GM12864 (cell line): ENCODE data around the gene RAB3IP.

Experiments used
- DNase-seq: peaks from one replicate; pipeline ENCODE4 v3.0.0-alpha.2; 2011; ENCODE audit warnings: low read depth
- H3K4me3 ChIP-seq: 2 replicates; pipeline ENCODE4 v1.5.1; 2011; ENCODE audit warnings: mild to moderate bottlenecking, low read depth, low read length, control low read depth
- TF ChIP-seq, protein P1 (sequence below): IDR thresholded peaks from 2 replicates; pipeline ENCODE4 v1.5.1; 2011; ENCODE audit warnings: low read depth, mild to moderate bottlenecking, moderate library complexity, low read length, control low read depth, inconsistent platforms; ENCODE audit errors: missing control alignments

The RAB3IP gene

DNA sequence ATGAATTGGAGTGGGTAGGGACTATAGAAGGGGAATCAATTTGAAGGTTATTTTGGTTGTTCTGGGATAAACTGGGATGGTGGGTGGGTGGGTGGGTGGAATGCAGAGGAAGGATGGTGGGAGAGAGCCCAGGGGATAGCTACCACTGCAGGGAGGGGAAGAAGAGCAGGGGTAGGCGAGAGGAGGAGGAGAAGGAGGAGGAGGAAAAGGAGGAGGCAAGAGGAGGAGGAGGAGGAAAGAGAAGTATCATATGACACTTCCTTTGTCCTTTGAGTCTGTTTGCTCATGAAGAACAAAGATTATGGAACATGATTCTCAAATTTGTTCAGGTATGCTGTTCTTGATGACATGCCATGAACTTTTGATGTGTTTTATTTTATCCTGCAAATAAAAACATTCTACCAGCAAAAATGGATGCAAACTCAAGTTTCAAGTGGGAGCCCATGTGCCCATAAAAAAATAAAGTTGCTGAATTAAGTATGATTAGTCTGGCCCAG lies 35.5 kb upstream of the RAB3IP start:
- TF ChIP-seq, protein P1, sequence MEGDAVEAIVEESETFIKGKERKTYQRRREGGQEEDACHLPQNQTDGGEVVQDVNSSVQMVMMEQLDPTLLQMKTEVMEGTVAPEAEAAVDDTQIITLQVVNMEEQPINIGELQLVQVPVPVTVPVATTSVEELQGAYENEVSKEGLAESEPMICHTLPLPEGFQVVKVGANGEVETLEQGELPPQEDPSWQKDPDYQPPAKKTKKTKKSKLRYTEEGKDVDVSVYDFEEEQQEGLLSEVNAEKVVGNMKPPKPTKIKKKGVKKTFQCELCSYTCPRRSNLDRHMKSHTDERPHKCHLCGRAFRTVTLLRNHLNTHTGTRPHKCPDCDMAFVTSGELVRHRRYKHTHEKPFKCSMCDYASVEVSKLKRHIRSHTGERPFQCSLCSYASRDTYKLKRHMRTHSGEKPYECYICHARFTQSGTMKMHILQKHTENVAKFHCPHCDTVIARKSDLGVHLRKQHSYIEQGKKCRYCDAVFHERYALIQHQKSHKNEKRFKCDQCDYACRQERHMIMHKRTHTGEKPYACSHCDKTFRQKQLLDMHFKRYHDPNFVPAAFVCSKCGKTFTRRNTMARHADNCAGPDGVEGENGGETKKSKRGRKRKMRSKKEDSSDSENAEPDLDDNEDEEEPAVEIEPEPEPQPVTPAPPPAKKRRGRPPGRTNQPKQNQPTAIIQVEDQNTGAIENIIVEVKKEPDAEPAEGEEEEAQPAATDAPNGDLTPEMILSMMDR, result no peak
- DNase-seq, result no peak
- no peak overlapping the region for H3K4me3 ChIP-seq

DNA sequence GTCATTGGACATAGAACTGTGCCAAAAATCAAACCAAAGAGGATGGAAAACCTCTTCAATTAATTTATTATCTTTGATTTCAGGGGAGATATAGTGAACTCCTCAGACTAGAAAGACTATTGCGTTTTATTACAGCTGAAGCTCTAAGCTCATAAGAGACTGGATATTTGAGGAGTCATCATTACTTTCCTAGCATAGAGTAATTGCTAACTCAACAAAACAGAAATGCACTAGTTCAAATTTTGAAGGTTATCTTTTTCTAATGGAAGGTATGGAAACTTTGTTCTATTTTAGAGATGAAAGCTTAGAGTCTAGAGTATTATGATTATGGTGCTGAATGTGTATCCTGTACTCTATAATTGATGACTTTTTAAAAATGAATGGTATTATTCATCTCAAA lies 34.3 kb upstream of the RAB3IP start:
- TF ChIP-seq, protein P1, result no peak
- H3K4me3 ChIP-seq, result no peak overlapping the region
- no peak for DNase-seq

DNA sequence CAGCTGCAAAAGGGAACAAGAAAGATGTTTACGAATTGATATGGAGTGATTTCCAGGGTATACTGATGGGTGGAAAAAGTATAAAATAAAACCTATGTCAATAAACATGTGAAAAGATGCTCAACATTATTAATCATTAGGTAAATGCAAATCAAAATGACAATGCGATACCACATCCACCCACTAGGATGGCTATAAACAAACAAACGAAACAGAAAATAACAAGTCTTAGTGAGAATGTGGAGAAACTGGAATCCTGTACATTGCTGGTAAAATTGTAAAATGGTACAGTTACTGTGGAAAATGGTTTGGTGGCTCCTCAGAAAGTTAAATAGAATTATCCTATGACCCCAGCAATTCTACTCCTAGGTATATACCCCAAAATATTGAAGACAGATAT lies 30.0 kb upstream of the RAB3IP start:
- no peak for DNase-seq
- TF ChIP-seq, protein P1, result peak; percentile 32
- H3K4me3 ChIP-seq, result no peak overlapping the region

DNA sequence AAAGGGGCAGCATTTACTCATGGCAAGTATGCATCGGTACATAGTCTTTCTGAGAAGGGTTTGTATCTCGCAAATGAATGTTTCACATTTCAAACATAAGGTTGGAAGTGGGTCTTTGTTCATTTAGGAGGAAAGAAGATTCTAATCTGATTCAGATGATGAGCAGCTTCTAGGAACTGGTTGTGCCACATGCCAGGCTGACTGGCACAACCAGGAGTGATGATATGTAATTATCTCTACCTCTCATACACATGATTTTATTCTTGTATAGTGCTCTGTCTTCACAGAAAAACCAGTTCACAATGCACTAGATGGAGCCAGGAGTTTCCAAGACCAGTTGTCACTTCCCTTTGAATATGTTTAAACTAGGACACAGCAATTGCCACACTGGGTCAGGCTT lies 25.8 kb upstream of the RAB3IP start:
- no peak for DNase-seq
- TF ChIP-seq, protein P1, result no peak
- no peak overlapping the region for H3K4me3 ChIP-seq

DNA sequence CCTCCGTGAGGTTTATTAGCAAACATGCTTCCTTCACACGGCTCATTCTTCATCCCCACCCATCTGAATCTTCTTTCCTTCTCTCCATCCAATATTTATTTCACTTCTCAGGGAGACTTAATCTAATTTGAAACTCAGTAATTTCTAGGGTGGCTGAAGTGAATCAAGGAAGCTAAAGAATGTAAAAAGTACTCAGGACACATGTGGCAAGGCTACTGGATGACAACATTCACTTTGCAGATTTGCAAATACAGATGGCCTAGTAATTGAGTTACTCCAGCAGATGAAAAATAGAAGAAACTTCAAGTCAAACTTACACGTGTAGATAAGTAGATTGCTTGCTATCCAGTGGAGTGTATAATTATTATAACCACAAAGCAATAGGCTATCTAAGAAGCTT lies 24.1 kb upstream of the RAB3IP start:
- TF ChIP-seq, protein P1, result no peak
- DNase-seq, result no peak
- no peak overlapping the region for H3K4me3 ChIP-seq

DNA sequence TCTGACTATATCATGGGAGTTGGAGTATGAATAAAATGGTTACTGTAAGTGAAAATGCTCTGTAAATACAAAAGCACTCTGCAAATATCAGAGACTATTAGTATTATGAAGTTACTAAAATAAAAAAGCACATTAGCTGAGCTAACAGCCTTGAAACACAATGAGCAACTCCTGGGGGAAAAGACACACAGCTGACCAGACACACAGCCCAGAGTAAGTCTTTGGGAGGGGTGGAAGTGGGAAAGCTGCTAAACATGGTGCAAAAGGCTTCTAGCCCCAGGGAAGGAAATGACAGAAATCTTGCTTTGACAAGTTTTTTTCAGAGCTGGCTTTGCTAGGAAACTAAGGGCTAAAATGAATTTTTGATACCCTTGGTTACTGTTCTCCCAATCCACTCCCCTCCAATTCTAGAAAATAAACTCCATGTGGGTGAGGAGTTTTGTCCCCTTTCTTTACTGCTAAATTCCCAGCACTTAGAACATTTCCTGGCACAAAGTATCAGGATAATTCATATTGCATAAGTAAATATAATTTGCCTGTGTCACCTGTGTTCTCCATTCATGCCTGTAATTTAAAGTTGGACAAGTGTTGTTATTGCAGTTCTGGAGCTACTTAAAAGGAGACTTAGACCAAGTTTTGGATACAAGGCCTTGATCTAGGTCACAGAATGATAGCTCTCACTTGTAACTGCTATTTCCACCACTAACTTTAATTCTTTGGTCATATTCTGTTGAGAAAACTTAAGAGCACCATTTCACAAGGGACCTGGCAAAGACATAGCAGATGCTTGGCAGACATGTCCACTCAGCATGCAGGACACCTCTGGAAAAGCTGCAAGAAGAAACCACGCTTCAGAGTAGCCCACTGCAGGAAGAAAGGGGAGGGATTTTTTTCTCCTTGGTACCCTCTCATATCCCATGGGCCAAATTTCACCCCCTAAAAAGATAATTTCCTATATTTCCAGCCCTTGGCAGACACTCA lies 19.0 kb upstream of the RAB3IP start:
- no peak overlapping the region for H3K4me3 ChIP-seq
- TF ChIP-seq, protein P1, result no peak
- no peak for DNase-seq

DNA sequence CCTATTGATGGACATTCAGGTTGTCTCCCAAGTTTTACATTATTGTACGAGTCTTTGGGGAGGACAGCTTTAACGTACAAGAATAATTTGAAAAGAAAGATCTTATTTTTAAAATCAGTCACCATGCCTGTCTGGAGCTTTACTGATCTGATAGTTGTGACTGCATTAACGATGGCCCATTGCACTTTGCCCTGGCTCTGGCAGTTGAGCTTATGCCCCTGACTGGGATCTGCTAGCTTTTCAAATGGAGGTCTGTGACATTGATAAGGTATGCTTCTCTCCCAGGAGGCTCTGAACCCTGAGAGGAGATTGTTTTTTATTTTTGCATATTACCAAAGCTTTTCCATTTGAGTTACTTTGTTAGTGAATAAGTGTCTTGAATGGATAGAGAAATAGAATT lies 17.9 kb upstream of the RAB3IP start:
- TF ChIP-seq, protein P1, result no peak
- H3K4me3 ChIP-seq, result no peak overlapping the region
- DNase-seq, result no peak
